Gastroesophageal sphincter (tissue), 3 donors: ENCODE data around the gene TLR1.

Experiments used
- CTCF ChIP-seq, 4 experiments: fragments of 200-600 bp in 2 of 4; fragments of 450-650 bp in 2 of 4; sonication (generic) in 1 of 4; IDR thresholded peaks; one replicate each; pipeline ENCODE4 v1.5.1; 2017 to 2019; ENCODE audit warnings: antibody characterized with exemption in 4 of 4, mild to moderate bottlenecking in 2 of 4, moderate library complexity in 2 of 4
- EP300 ChIP-seq: sonication (generic); formaldehyde crosslinking; IDR thresholded peaks from one replicate; pipeline ENCODE4 v1.6.1; 2017; ENCODE audit warnings: antibody characterized with exemption, mild to moderate bottlenecking
- POLR2AphosphoS5 ChIP-seq: sonication (generic); formaldehyde crosslinking; IDR thresholded peaks from one replicate; pipeline ENCODE4 v1.6.1; 2017; ENCODE audit warnings: antibody characterized with exemption

DNA sequence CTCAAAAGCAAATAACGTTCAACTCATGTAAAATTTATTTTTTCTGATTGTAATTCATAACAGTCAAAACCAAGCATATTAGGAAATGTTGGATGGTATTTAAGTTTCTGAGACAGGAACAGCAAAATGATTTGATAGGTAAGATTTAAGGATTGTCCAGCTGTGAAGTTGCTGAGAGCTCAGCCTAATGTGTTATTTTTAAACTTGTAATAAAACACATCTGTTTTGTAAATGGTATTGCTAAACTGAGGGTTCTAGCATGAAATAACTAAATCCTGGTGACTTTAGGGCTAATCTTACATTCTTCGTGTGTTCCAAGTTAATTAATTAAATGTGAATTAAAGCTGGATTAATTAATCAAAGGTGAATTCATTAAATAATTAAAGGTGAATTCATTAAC is 35.1 kb downstream of the TLR1 start:
- TF ChIP-seq CTCF (IDR thresholded peaks at IDR 0.05) (no peak), POLR2AphosphoS5 (no peak), EP300 (no peak)
